Measurements from ENCODE around the gene CHST8. TPM values are rescaled to one million over a fixed set of nuclear protein-coding genes. Genes with fewer than 3 reads are reported as not detected.
A peak's percentile ranks its signal among the peaks of the same experiment; 100 is the strongest.

The CHST8 gene
- 1 to 10 TPM; 1.6 to 3.8 TPM for total RNA-seq
- polyA plus RNA-seq (2013, experiment 1 of 2) = 4.6 TPM
- polyA plus RNA-seq (2013, experiment 2 of 2) = 3.4 TPM
- long read RNA-seq, experiment 1, partial matches to known transcripts = 0 of 1 reads
- long read RNA-seq, experiment 1, other reads (novel, unspliced or antisense) = 0 of 1 reads
- long read RNA-seq, experiment 2, partial matches to known transcripts = 0 of 2 reads
- long read RNA-seq, experiment 2, other reads (novel, unspliced or antisense) = 0 of 2 reads
- long read RNA-seq, experiment 3, transcript CHST8-203 (4 exons, 2,133 nt) = major isoform, 14 of 18 reads
- long read RNA-seq, experiment 3, partial matches to known transcripts = 0 of 18 reads
- long read RNA-seq, experiment 3, other reads (novel, unspliced or antisense) = 2 of 18 reads
- long read RNA-seq, experiment 4, partial matches to known transcripts = 0 of 1 reads
- long read RNA-seq, experiment 4, other reads (novel, unspliced or antisense) = 1 of 1 reads

DNA sequence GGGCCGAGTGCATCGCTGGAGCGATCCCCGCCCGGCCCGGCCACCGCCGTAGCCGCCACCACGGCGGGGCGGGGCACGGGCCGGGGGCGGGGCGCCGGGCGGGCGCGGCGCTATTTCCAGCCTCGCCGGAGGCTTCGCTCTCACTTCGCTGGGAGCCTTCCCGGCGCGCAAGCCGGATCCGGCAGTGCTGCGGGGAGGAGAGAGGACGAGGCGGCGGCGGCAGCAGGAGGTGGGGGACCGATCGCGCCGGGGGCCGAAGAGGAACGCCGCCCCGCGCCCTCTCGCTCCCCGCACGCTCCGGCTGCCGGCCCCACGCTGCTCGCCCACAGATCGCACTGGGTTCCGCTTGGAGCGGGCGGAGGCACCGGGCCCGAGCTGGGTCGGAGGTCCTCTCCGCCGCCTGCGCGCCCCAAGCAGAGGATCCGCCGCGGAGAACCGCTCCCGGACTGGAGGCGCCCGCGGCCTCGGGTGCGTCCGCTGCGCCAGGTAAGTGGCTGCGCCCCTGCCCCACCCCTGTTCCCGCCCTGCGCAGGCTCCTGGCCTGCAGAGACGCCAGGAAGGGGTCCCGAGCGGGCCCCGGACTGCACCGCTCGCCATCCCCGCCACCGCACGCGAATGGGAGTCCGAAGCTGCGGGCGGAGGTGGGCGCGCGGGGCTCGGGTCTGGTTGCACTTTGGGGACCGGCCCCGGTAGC, at the start of gene CHST8:
Gene CHST8 (plus strand): TSS at position 143 of the 694 bp plus-strand sequence. CDS start 67,309 bp downstream, outside the sequence.
- Histone ChIP-seq H3K27ac (ENCODE audit: low read depth, low read length) (no peak within 1 kb of the TSS), H3K27me3 (ENCODE audit: control insufficient read depth, insufficient read depth, low read length, poor library complexity, severe bottlenecking) (peaks cover 88% of the 10 kb centered on the region), H3K36me3 (ENCODE audit: control insufficient read depth, insufficient read depth, low read length) (no peaks in the 10 kb centered on the region), H3K9me3 (ENCODE audit: control insufficient read depth, low read length) (no peaks in the 10 kb centered on the region), H3K9ac (ENCODE audit: extremely low read depth, low read length, poor library complexity, severe bottlenecking) (no peak within 1 kb of the TSS), H3K4me1 (ENCODE audit: control insufficient read depth, insufficient read depth, low read length) (no peaks in the 10 kb centered on the region), H3K4me3 (ENCODE audit: low read length) (peak within 1 kb of the TSS; percentile 74)
- no peak within 1 kb of the TSS for H3K27ac Mint-ChIP-seq
- TF ChIP-seq CTCF (conservative IDR thresholded peaks at IDR 0.05) = no peak
- peak within 1 kb of the TSS; percentile 61 for H3K4me3 Mint-ChIP-seq
- peak; percentile 91 for DNase-seq
- H3K36me3 Mint-ChIP-seq (ENCODE audit: low read depth) = no peaks in the 10 kb centered on the region
- H3K27me3 Mint-ChIP-seq (ENCODE audit: insufficient read depth) = peaks cover 73% of the 10 kb centered on the region
- WGBS, 2 experiments (ENCODE audit: insufficient coverage in 1 of 2, insufficient read length in 1 of 2) = 0 to 1% methylated on average over 26 to 96 of the region's 96 CpGs
- no peaks in the 10 kb centered on the region for H3K9me3 Mint-ChIP-seq
- H3K4me1 Mint-ChIP-seq = peaks cover 3% of the 10 kb centered on the region

GRCh38 chr19:33572929-33573328, 48.8 kb upstream of the CHST8 start:
- no peaks in the 10 kb centered on the region for H3K27me3 ChIP-seq (ENCODE audit: control insufficient read depth, insufficient read depth, low read length, poor library complexity, severe bottlenecking)
- no peaks in the 10 kb centered on the region for H3K27me3 Mint-ChIP-seq (ENCODE audit: insufficient read depth)
- H3K4me3 Mint-ChIP-seq = no peak overlapping the region
- H3K36me3 Mint-ChIP-seq (ENCODE audit: low read depth) = no peaks in the 10 kb centered on the region
- 43% methylated on average over 2 of the region's 2 CpGs for WGBS, 2 experiments (ENCODE audit: insufficient coverage in 1 of 2, insufficient read length in 1 of 2)
- peaks cover 7% of the 10 kb centered on the region for H3K4me1 Mint-ChIP-seq
- no peaks in the 10 kb centered on the region for H3K36me3 ChIP-seq (ENCODE audit: control insufficient read depth, insufficient read depth, low read length)
- H3K4me3 ChIP-seq (ENCODE audit: low read length) = no peak overlapping the region
- no peak overlapping the region for H3K27ac ChIP-seq (ENCODE audit: low read depth, low read length)
- H3K4me1 ChIP-seq (ENCODE audit: control insufficient read depth, insufficient read depth, low read length) = no peaks in the 10 kb centered on the region
- H3K9ac ChIP-seq (ENCODE audit: extremely low read depth, low read length, poor library complexity, severe bottlenecking) = no peak overlapping the region
- peaks cover 8% of the 10 kb centered on the region for H3K9me3 ChIP-seq (ENCODE audit: control insufficient read depth, low read length)
- peaks cover 24% of the 10 kb centered on the region for H3K9me3 Mint-ChIP-seq
- no peak overlapping the region for H3K27ac Mint-ChIP-seq
- no peak for DNase-seq
- no peak for TF ChIP-seq CTCF (conservative IDR thresholded peaks at IDR 0.05)

GRCh38 chr19:33574824-33575223, 46.9 kb upstream of the CHST8 start:
- no peak overlapping the region for H3K27ac ChIP-seq (ENCODE audit: low read depth, low read length)
- TF ChIP-seq CTCF (conservative IDR thresholded peaks at IDR 0.05) = no peak

More at GRCh38 chr19:33574824-33575223, 46.9 kb upstream of the CHST8 start:
- Histone ChIP-seq H3K4me1 (ENCODE audit: control insufficient read depth, insufficient read depth, low read length) (no peaks in the 10 kb centered on the region), H3K36me3 (ENCODE audit: control insufficient read depth, insufficient read depth, low read length) (no peaks in the 10 kb centered on the region), H3K4me3 (ENCODE audit: low read length) (no peak overlapping the region), H3K9me3 (ENCODE audit: control insufficient read depth, low read length) (peaks cover 8% of the 10 kb centered on the region), H3K9ac (ENCODE audit: extremely low read depth, low read length, poor library complexity, severe bottlenecking) (no peak overlapping the region), H3K27me3 (ENCODE audit: control insufficient read depth, insufficient read depth, low read length, poor library complexity, severe bottlenecking) (no peaks in the 10 kb centered on the region)
- WGBS, 2 experiments (ENCODE audit: insufficient coverage in 1 of 2, insufficient read length in 1 of 2) = 83 to 100% methylated on average over 1 of the region's 1 CpG
- Mint-ChIP-seq H3K4me1 (peaks cover 5% of the 10 kb centered on the region), H3K27ac (no peak overlapping the region), H3K9me3 (peaks cover 24% of the 10 kb centered on the region), H3K36me3 (ENCODE audit: low read depth) (no peaks in the 10 kb centered on the region), H3K4me3 (no peak overlapping the region), H3K27me3 (ENCODE audit: insufficient read depth) (no peaks in the 10 kb centered on the region)
- no peak for DNase-seq

Data from endodermal cell (in vitro differentiated cells).